A549 (cell line): Measurements from ENCODE around the gene PSMD9. TPM values are rescaled to one million over a fixed set of nuclear protein-coding genes. Genes with fewer than 3 reads are reported as not detected.

Experiments used
- ATAC-seq, 2 experiments: fragments of 200-7000 bp in 1 of 2; fragments of >200 bp in 1 of 2; cut with Nextera tagmentation in 1 of 2; cut with Tn5 transposase in 1 of 2; 3 replicates each; pipeline versions ENCODE4 v1.8.0 to v1.9.1; 2018 to 2020; ENCODE audit warnings: mild to moderate bottlenecking in 1 of 2, moderate library complexity in 1 of 2
- CTCF ChIA-PET: fragments of 300-600 bp; sonication (Branson Sonifier 250); formaldehyde crosslinking; extraction: SDS; loops from one replicate; lab custom pipeline; 2021; ENCODE audit warnings: antibody characterized with exemption, inconsistent platforms; lab: Yijun Ruan, JAX
- POLR2A ChIA-PET: fragments of 350-600 bp; formaldehyde crosslinking; extraction: SDS; loops from one replicate; lab custom pipeline; 2021; ENCODE audit warnings: antibody characterized with exemption, inconsistent platforms; lab: Yijun Ruan, JAX
- DNase-seq, 2 experiments: peaks; one replicate each; pipeline versions ENCODE4 v3.0.0 to v3.0.0-alpha.2; 2011 to 2016; ENCODE audit warnings: low read depth in 1 of 2, low spot score in 1 of 2
- FAIRE-seq: peaks from 2 replicates; lab custom pipeline; 2011; peaks lifted over from hg19 to GRCh38; lab: Jason Lieb, UNC
- H3K27ac ChIP-seq, 2 experiments: fragments of >200 bp; sonication (Bioruptor Twin); formaldehyde crosslinking; 3 replicates each; pipeline ENCODE4 v1.5.1; 2016 to 2017
- H3K4me1 ChIP-seq: fragments of >200 bp; sonication (Bioruptor Twin); formaldehyde crosslinking; 3 replicates; pipeline ENCODE4 v1.6.1; 2016
- H3K4me2 ChIP-seq: fragments of >200 bp; sonication (Bioruptor Twin); formaldehyde crosslinking; 3 replicates; pipeline ENCODE4 v1.6.1; 2016
- H3K4me3 ChIP-seq: fragments of >200 bp; sonication (Bioruptor Twin); formaldehyde crosslinking; 3 replicates; pipeline ENCODE4 v1.5.1; 2016
- H3K9me3 ChIP-seq: fragments of >200 bp; sonication (Bioruptor Twin); formaldehyde crosslinking; 3 replicates; pipeline ENCODE4 v1.6.1; 2016
- CBX8 ChIP-seq: fragments of 200-600 bp; sonication (generic); IDR thresholded peaks from 2 replicates; pipeline ENCODE4 v1.6.1; 2016
- CEBPB ChIP-seq, 2 experiments: fragments of >200 bp in 1 of 2; sonication (Bioruptor Twin) in 1 of 2; formaldehyde crosslinking in 1 of 2; IDR thresholded peaks; 2 replicates each; pipeline ENCODE4 v1.6.1; 2012 to 2016
- EP300 ChIP-seq, 2 experiments: fragments of >200 bp; sonication (Bioruptor Twin); formaldehyde crosslinking; IDR thresholded peaks; 2 replicates in 1 of 2; 3 replicates in 1 of 2; pipeline ENCODE4 v1.6.1; 2016 to 2017
- ESRRA ChIP-seq: fragments of 150-350 bp; IDR thresholded peaks from 2 replicates; pipeline ENCODE4 v1.6.1; 2014; ENCODE audit warnings: mild to moderate bottlenecking, low read length, borderline replicate concordance
- FOSL2 ChIP-seq, 2 experiments: fragments of 450-650 bp in 1 of 2; fragments of >200 bp in 1 of 2; sonication (Bioruptor Twin) in 1 of 2; formaldehyde crosslinking; IDR thresholded peaks; 2 replicates each; pipeline versions ENCODE4 v1.5.0 to v1.6.1; 2016 to 2020; ENCODE audit warnings: mild to moderate bottlenecking in 1 of 2, moderate library complexity in 1 of 2
- FOXS1 ChIP-seq: fragments of 250-450 bp; sonication (Bioruptor Pico); IDR thresholded peaks from 2 replicates; pipeline ENCODE4 v1.5.0; 2020; ENCODE audit warnings: mild to moderate bottlenecking, moderate library complexity
- HOXB5 ChIP-seq: fragments of 250-450 bp; sonication (Bioruptor Pico); IDR thresholded peaks from 2 replicates; pipeline ENCODE4 v1.5.0; 2020; ENCODE audit warnings: mild to moderate bottlenecking, moderate library complexity
- JUN ChIP-seq, 2 experiments: fragments of >200 bp; sonication (Bioruptor Twin); formaldehyde crosslinking; IDR thresholded peaks; 2 replicates in 1 of 2; 3 replicates in 1 of 2; pipeline ENCODE4 v1.6.1; 2016 to 2017
- MAFK ChIP-seq: fragments of 450-650 bp; IDR thresholded peaks from 2 replicates; pipeline ENCODE4 v1.6.1; 2014; ENCODE audit not compliant: partially characterized antibody
- MAZ ChIP-seq: fragments of 150-350 bp; IDR thresholded peaks from 2 replicates; pipeline ENCODE4 v1.6.1; 2014; ENCODE audit warnings: antibody characterized with exemption, low read depth, low read length, borderline replicate concordance
- MYC ChIP-seq: IDR thresholded peaks from 2 replicates; pipeline ENCODE4 v1.6.1; 2012; ENCODE audit warnings: mild to moderate bottlenecking, inconsistent platforms, low read length, improper control_type of control experiment, borderline replicate concordance
- NPAS2 ChIP-seq: fragments of 250-450 bp; sonication (Bioruptor Pico); IDR thresholded peaks from 2 replicates; pipeline ENCODE4 v1.8.0; 2022; ENCODE audit warnings: mild to moderate bottlenecking, moderate library complexity, borderline replicate concordance
- NR3C1 ChIP-seq: fragments of >200 bp; sonication (Bioruptor Twin); formaldehyde crosslinking; IDR thresholded peaks from 3 replicates; pipeline ENCODE4 v1.6.1; 2017
- PHF8 ChIP-seq: fragments of 200-600 bp; sonication (generic); IDR thresholded peaks from 2 replicates; pipeline ENCODE4 v1.6.1; 2016; ENCODE audit warnings: low read depth, mild to moderate bottlenecking, antibody characterized with exemption, moderate library complexity, borderline replicate concordance
- POLR2A ChIP-seq: IDR thresholded peaks from 2 replicates; pipeline ENCODE4 v1.6.1; 2012; ENCODE audit warnings: mild to moderate bottlenecking, low read length
- RAD21 ChIP-seq, 2 experiments: fragments of >200 bp in 1 of 2; sonication (Bioruptor Twin) in 1 of 2; formaldehyde crosslinking in 1 of 2; IDR thresholded peaks in 1 of 2; conservative IDR thresholded peaks in 1 of 2; 2 replicates in 1 of 2; 3 replicates in 1 of 2; pipeline ENCODE4 v1.6.1; 2012 to 2018; ENCODE audit warnings: inconsistent platforms in 1 of 2
- RFX5 ChIP-seq: fragments of 450-650 bp; IDR thresholded peaks from 2 replicates; pipeline ENCODE4 v1.7.1; 2014; ENCODE audit warnings: antibody characterized with exemption, mild to moderate bottlenecking, moderate library complexity
- RNF2 ChIP-seq: fragments of 200-600 bp; sonication (generic); IDR thresholded peaks from 2 replicates; pipeline ENCODE4 v1.6.1; 2016; ENCODE audit warnings: low read depth, mild to moderate bottlenecking, antibody characterized with exemption, moderate library complexity, borderline replicate concordance
- TFCP2L1 ChIP-seq: fragments of 250-450 bp; sonication (Bioruptor Pico); IDR thresholded peaks from 2 replicates; pipeline ENCODE4 v1.5.0; 2021; ENCODE audit warnings: mild to moderate bottlenecking
- TP53 ChIP-seq: fragments of 250-450 bp; sonication (Bioruptor Pico); IDR thresholded peaks from 2 replicates; pipeline ENCODE4 v1.5.0; 2021; ENCODE audit warnings: mild to moderate bottlenecking, moderate library complexity
- ZNF302 ChIP-seq: fragments of 250-450 bp; sonication (Bioruptor Pico); IDR thresholded peaks from 2 replicates; pipeline ENCODE4 v1.9.0; 2021; ENCODE audit warnings: inconsistent platforms, mild to moderate bottlenecking, moderate library complexity
- ZSCAN20 ChIP-seq: fragments of 250-450 bp; sonication (Bioruptor Pico); IDR thresholded peaks from 2 replicates; pipeline ENCODE4 v1.8.0; 2022; ENCODE audit warnings: mild to moderate bottlenecking, moderate library complexity
- WGBS: methylation state at CpG from one replicate; pipeline ENCODE4 v1.1.6; 2017; ENCODE audit errors: missing lambda C conversion rate; 5-methylcytosine and 5-hydroxymethylcytosine counted together
- polyA plus RNA-seq, 4 experiments: library from polyadenylated mRNA; depleted of rRNA in 3 of 4; stranded (reverse); fragments of >200 nt; fragmentation: RNase III in 1 of 4; extraction: RNeasy Plus Mini Kit Qiagen cat#74134 plus additional on column Dnase treatment in 1 of 4; gene quantifications; 2 replicates in 3 of 4; 3 replicates in 1 of 4; pipeline ENCODE4 v1.2.3, GENCODE V29; 2011 to 2017

Gene PSMD9
- polyA plus RNA-seq, 2 of the 4 experiments (the other 2 are of a cell fraction), result 89.3 to 147 TPM

DNA sequence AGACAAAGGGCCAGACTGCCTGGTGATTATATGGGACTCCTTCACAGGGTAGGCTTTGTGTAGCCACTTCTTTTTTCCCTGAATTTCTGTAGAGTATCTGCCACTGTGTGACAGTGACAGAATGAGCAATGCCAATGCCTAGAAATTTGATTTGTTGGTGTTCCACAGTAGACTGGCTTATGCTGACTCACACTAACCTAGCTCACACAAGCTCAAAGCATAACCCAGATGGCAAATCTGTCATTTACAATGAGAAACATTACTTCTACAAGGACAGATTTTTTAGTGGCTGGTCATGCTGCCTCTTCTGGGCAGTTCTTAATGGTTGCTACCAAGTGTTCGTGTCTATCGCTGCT, 45.7 kb downstream of the PSMD9 start:
- ATAC-seq (no peak), DNase-seq (no peak), FAIRE-seq (no peak)
- POLR2A ChIA-PET, result no interaction called here
- Histone ChIP-seq H3K4me2 (no peak overlapping the region), H3K4me3 (no peak overlapping the region), H3K9me3 (no peaks in the 10 kb centered on the region; the same call in 2 of the 3 replicates), H3K4me1 (no peaks in the 10 kb centered on the region), H3K27ac (no peak overlapping the region)
- TF ChIP-seq ZSCAN20 (CRISPR knock-in tag) (no peak), MYC (no peak), TP53 (CRISPR knock-in tag) (no peak), FOSL2 (IDR thresholded peaks at IDR 0.05) (no peak), FOSL2 (CRISPR knock-in tag; IDR thresholded peaks at IDR 0.05) (no peak), EP300 (IDR thresholded peaks at IDR 0.05) (no peak), RFX5 (no peak), POLR2A (no peak), HOXB5 (no peak), NPAS2 (CRISPR knock-in tag) (no peak), MAZ (no peak), TFCP2L1 (CRISPR knock-in tag) (no peak), ZNF302 (CRISPR knock-in tag) (no peak)
- 96% methylated on average over 2 of the region's 2 CpGs for WGBS
- CTCF ChIA-PET, result no interaction called here

DNA sequence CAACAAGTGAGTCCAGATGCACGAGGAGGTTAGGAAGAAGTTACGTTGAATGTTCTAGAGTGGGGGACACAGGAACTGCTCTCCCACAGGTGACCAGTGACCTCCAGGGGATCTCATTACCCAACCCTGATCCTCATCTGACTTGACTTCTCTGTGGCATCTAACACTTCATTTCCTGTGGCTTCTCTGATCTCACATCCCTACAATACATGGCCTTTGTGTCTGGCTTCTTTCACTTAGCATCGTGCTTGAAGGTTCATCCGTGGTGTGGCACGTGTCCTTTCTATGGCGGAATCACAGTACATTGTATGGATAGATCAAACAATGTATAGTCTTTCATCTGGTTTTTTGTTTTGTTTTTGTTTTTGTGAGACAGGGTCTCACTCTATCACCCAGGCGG, 49.1 kb downstream of the PSMD9 start:
- H3K4me1 ChIP-seq, result no peaks in the 10 kb centered on the region
- TF ChIP-seq NR3C1 (no peak), RAD21 (conservative IDR thresholded peaks at IDR 0.05 in 1 of 2, IDR thresholded peaks at IDR 0.05 in 1 of 2) (no peak), CEBPB (IDR thresholded peaks at IDR 0.05) (no peak), ESRRA (no peak), HOXB5 (no peak)
- WGBS, result 92% methylated on average over 7 of the region's 7 CpGs
- POLR2A ChIA-PET, result no interaction called here
- no peak overlapping the region for H3K4me2 ChIP-seq
- ATAC-seq, result no peak
- H3K9me3 ChIP-seq, result no peaks in the 10 kb centered on the region; the same call in 2 of the 3 replicates
- H3K4me3 ChIP-seq, result no peak overlapping the region
- CTCF ChIA-PET, result interaction anchor here (0.6 to 0.7 kb wide), 2 partner anchors 8 to 418 kb away, joined by 3 read pairs; no protein-coding TSS in a partner anchor
- DNase-seq, result no peak
- no peak for FAIRE-seq
- no peak overlapping the region for H3K27ac ChIP-seq

GRCh38 chr12:121939186-121939585, 50.6 kb downstream of the PSMD9 start:
- Histone ChIP-seq H3K27ac (no peak overlapping the region), H3K4me3 (no peak overlapping the region), H3K4me1 (no peaks in the 10 kb centered on the region), H3K4me2 (no peak overlapping the region), H3K9me3 (no peaks in the 10 kb centered on the region; the same call in 2 of the 3 replicates)
- WGBS, result 60% methylated on average over 7 of the region's 7 CpGs
- DNase-seq, result no peak
- ATAC-seq, result peak in 1 of 2 experiments; percentile 51; a peak in 3 of 6 replicates
- FAIRE-seq, result no peak
- CTCF ChIA-PET, result interaction anchor here (0.7 to 1.2 kb wide), 3 partner anchors 9 to 23 kb away, joined by 3 to 4 read pairs (median 4); no protein-coding TSS in a partner anchor
- POLR2A ChIA-PET, result no interaction called here
- TF ChIP-seq JUN (IDR thresholded peaks at IDR 0.05), result no peak

DNA sequence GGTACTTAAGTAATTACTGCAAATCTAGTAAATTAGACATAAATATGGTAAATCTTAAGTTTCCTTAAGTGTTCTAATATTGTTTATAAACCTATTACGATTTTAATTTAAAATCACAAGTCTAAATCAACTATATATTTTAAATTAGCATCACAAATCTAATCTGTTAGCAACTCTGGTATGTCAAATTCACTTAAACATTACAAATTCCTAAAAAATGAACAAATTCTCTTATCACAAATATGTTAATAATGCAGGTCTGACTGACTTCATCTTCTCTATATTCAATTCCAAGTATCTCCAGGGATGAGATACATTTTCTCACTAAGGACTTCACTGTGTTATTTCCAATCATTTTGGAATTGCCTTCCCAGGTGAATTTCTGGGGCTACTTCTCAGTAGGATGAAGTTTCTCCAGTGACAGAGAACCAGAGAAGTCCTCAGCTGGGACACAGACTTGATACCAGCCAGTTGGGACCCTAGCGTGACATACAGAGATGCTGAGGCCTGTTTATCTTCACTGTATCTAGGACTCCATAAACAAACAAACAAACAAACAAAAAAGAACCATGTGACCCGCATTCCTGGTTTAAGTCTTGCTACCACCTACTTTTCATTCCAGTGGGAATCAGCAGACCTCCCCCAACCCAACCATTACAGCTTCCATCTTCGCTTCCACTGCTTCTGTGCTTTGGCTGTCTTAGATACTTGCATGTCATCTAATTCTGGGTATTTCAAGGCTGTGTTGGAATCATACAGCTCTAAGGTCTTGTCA, 51.6 kb downstream of the PSMD9 start:
- Histone ChIP-seq H3K4me3 (no peak overlapping the region), H3K9me3 (no peaks in the 10 kb centered on the region; the same call in 2 of the 3 replicates)
- POLR2A ChIA-PET, result no interaction called here
- WGBS, result 81% methylated on average over 4 of the region's 4 CpGs
- TF ChIP-seq FOXS1 (CRISPR knock-in tag) (no peak), CBX8 (no peak), RNF2 (no peak), MAZ (no peak), MAFK (no peak), TFCP2L1 (CRISPR knock-in tag) (no peak), PHF8 (no peak)
- TF ChIP-seq, all 56 proteins: peak for 0
- Histone ChIP-seq H3K4me2 (no peak overlapping the region), H3K4me1 (no peaks in the 10 kb centered on the region), H3K27ac (no peak overlapping the region)
- CTCF ChIA-PET, result no interaction called here
- ATAC-seq, result no peak
- no peak for FAIRE-seq
- DNase-seq, result no peak
